HEK293 (cell line): ENCODE results near the gene VIPR2.

Experiments used
- CTCF ChIP-seq: fragments of 450-650 bp; formaldehyde crosslinking; IDR thresholded peaks from 2 replicates; pipeline ENCODE4 v1.5.1; 2016; ENCODE audit warnings: missing biosample characterization, missing genetic modification characterization
- MZF1 ChIP-seq: fragments of 450-650 bp; formaldehyde crosslinking; IDR thresholded peaks from 2 replicates; pipeline ENCODE4 v1.5.1; 2017; ENCODE audit warnings: missing biosample characterization, missing genetic modification characterization, borderline replicate concordance
- REST ChIP-seq: fragments of 450-650 bp; formaldehyde crosslinking; IDR thresholded peaks from 2 replicates; pipeline ENCODE4 v1.5.1; 2016; ENCODE audit warnings: missing biosample characterization, missing genetic modification characterization
- SP2 ChIP-seq: fragments of 450-650 bp; formaldehyde crosslinking; IDR thresholded peaks from 2 replicates; pipeline ENCODE4 v1.5.1; 2016; ENCODE audit warnings: missing biosample characterization, missing genetic modification characterization
- ZBTB26 ChIP-seq: fragments of 450-650 bp; formaldehyde crosslinking; optimal IDR thresholded peaks from 2 replicates; pipeline ENCODE3; 2016; ENCODE audit warnings: missing biosample characterization, mild to moderate bottlenecking, missing genetic modification characterization
- ZBTB7A ChIP-seq: fragments of 450-650 bp; formaldehyde crosslinking; IDR thresholded peaks from 2 replicates; pipeline ENCODE4 v1.5.1; 2016; ENCODE audit warnings: low read depth, missing biosample characterization, missing genetic modification characterization
- ZNF2 ChIP-seq: fragments of 450-650 bp; formaldehyde crosslinking; IDR thresholded peaks from 2 replicates; pipeline ENCODE4 v1.5.1; 2016; ENCODE audit warnings: missing biosample characterization, missing genetic modification characterization
- ZNF221 ChIP-seq: fragments of 450-650 bp; formaldehyde crosslinking; IDR thresholded peaks from 2 replicates; pipeline ENCODE4 v1.5.1; 2017; ENCODE audit warnings: missing biosample characterization, missing genetic modification characterization, borderline replicate concordance
- ZNF561 ChIP-seq: fragments of 450-650 bp; IDR thresholded peaks from 2 replicates; pipeline ENCODE4 v1.5.1; 2018; ENCODE audit warnings: missing biosample characterization, missing genetic modification characterization, borderline replicate concordance
- ZNF571 ChIP-seq: fragments of 450-650 bp; formaldehyde crosslinking; IDR thresholded peaks from 2 replicates; pipeline ENCODE4 v1.5.0; 2017; ENCODE audit warnings: missing biosample characterization, missing genetic modification characterization
- ZNF76 ChIP-seq: fragments of 450-650 bp; formaldehyde crosslinking; IDR thresholded peaks from 2 replicates; pipeline ENCODE4; 2016; ENCODE audit warnings: low read depth, missing biosample characterization, missing genetic modification characterization, borderline replicate concordance
- ZNF768 ChIP-seq: fragments of 450-650 bp; formaldehyde crosslinking; IDR thresholded peaks from 2 replicates; pipeline ENCODE4 v1.5.1; 2018; ENCODE audit warnings: missing biosample characterization, mild to moderate bottlenecking, missing genetic modification characterization
- ZNF777 ChIP-seq: fragments of 450-650 bp; formaldehyde crosslinking; IDR thresholded peaks from 2 replicates; pipeline ENCODE4 v1.5.1; 2017; ENCODE audit warnings: missing biosample characterization, missing genetic modification characterization, borderline replicate concordance
- TF ChIP-seq, protein P1 (sequence below): fragments of 450-650 bp; formaldehyde crosslinking; IDR thresholded peaks from 2 replicates; pipeline ENCODE4 v1.5.1; 2017; ENCODE audit warnings: missing biosample characterization, missing genetic modification characterization

GRCh38 chr7:159070431-159071148 is 74.1 kb downstream of the VIPR2 start:
- no peak for TF ChIP-seq ZNF777 (tag by site-specific recombination)
- no peak for TF ChIP-seq ZNF768 (tag by site-specific recombination)
- no peak for TF ChIP-seq ZNF561 (tag by site-specific recombination)
- TF ChIP-seq ZNF571 (tag by site-specific recombination): no peak
- no peak for TF ChIP-seq ZBTB26 (tag by site-specific recombination)
- TF ChIP-seq CTCF (tag by site-specific recombination): no peak
- no peak for TF ChIP-seq ZNF221 (tag by site-specific recombination)
- TF ChIP-seq, protein P1, sequence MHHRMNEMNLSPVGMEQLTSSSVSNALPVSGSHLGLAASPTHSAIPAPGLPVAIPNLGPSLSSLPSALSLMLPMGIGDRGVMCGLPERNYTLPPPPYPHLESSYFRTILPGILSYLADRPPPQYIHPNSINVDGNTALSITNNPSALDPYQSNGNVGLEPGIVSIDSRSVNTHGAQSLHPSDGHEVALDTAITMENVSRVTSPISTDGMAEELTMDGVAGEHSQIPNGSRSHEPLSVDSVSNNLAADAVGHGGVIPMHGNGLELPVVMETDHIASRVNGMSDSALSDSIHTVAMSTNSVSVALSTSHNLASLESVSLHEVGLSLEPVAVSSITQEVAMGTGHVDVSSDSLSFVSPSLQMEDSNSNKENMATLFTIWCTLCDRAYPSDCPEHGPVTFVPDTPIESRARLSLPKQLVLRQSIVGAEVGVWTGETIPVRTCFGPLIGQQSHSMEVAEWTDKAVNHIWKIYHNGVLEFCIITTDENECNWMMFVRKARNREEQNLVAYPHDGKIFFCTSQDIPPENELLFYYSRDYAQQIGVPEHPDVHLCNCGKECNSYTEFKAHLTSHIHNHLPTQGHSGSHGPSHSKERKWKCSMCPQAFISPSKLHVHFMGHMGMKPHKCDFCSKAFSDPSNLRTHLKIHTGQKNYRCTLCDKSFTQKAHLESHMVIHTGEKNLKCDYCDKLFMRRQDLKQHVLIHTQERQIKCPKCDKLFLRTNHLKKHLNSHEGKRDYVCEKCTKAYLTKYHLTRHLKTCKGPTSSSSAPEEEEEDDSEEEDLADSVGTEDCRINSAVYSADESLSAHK (tag by site-specific recombination): no peak
- TF ChIP-seq ZNF76 (tag by site-specific recombination): no peak
- no peak for TF ChIP-seq ZNF2
- no peak for TF ChIP-seq REST
- TF ChIP-seq MZF1 (tag by site-specific recombination): no peak
- no peak for TF ChIP-seq SP2 (tag by site-specific recombination)
- TF ChIP-seq ZBTB7A (tag by site-specific recombination): no peak
